K562 treated with DMSO at 1 percent for 48 hours (cell line): ENCODE measurements around the gene RNU5B-1. TPM values are rescaled to one million over a fixed set of nuclear protein-coding genes. Genes with fewer than 3 reads are reported as not detected.

ENCODE experiments used
- total RNA-seq: library from RNA; unstranded; fragments of 300-600 nt; gene quantifications from 2 replicates; pipeline ENCODE4 v1.2.3, GENCODE V29; 2022; ENCODE audit warnings: low replicate concordance; ENCODE audit errors: extremely low read depth

The RNU5B-1 gene
- not detected in 2 replicates for total RNA-seq

GRCh38 chr15:65304381-65305149 lies at the start of gene RNU5B-1:
RNU5B-1 (plus strand) TSS chr15:65304677.

GRCh38 chr15:65286704-65287519 lies 17.6 kb upstream of the RNU5B-1 start, which contains the start of gene PARP16:
PARP16 (minus strand) TSS chr15:65286883; CDS start chr15:65286426, 457 bp downstream.

Other genes starting within 250 kb of the RNU5B-1 start
- not detected in 2 replicates for gene RASL12, start 236.7 kb upstream of the RNU5B-1 start, total RNA-seq
- not detected in 2 replicates for gene KBTBD13, start 227.9 kb upstream of the RNU5B-1 start, total RNA-seq
- gene UBAP1L, start 189.5 kb upstream of the RNU5B-1 start, total RNA-seq: not detected in 2 replicates
- gene PDCD7, start 170.9 kb upstream of the RNU5B-1 start, total RNA-seq: not detected in 2 replicates
- not detected in 2 replicates for gene CLPX, start 119.3 kb upstream of the RNU5B-1 start, total RNA-seq
- not detected in 2 replicates for gene CILP, start 93.2 kb upstream of the RNU5B-1 start, total RNA-seq
- not detected in 2 replicates for gene PARP16, start 17.8 kb upstream of the RNU5B-1 start, total RNA-seq
- gene RNU5A-1, start 8.6 kb upstream of the RNU5B-1 start, total RNA-seq: not detected in 2 replicates
- not detected in 2 replicates for gene IGDCC3, start 73.3 kb downstream of the RNU5B-1 start, total RNA-seq
- gene IGDCC4, start 118.3 kb downstream of the RNU5B-1 start, total RNA-seq: not detected in 2 replicates
- gene DPP8, start 213.0 kb downstream of the RNU5B-1 start, total RNA-seq: not detected in 2 replicates
- gene HACD3, start 225.8 kb downstream of the RNU5B-1 start, total RNA-seq: not detected in 2 replicates